HepG2 (cell line): Measurements from ENCODE around the gene TBC1D16. TPM values are rescaled to one million over a fixed set of nuclear protein-coding genes. Genes with fewer than 3 reads are reported as not detected.
A peak's percentile ranks its signal among the peaks of the same experiment; 100 is the strongest.

Source experiments
- FOSL2 ChIP-seq: sonication (generic); formaldehyde crosslinking; IDR thresholded peaks from 2 replicates; pipeline ENCODE4 v1.4.0; 2020; ENCODE audit warnings: missing genetic modification reagents
- GTF3A ChIP-seq: sonication (generic); formaldehyde crosslinking; conservative IDR thresholded peaks from 2 replicates; pipeline ENCODE4 v1.4.0; 2020; ENCODE audit warnings: mild to moderate bottlenecking, missing genetic modification reagents
- KDM1A ChIP-seq: IDR thresholded peaks from 2 replicates; pipeline ENCODE4 v1.6.1; 2016; ENCODE audit warnings: missing compliant biosample characterization
- SOX13 ChIP-seq, 3 experiments: fragments of 450-650 bp in 1 of 3; sonication (generic) in 1 of 3; formaldehyde crosslinking in 1 of 3; IDR thresholded peaks in 2 of 3; conservative IDR thresholded peaks in 1 of 3; 2 replicates each; pipeline versions ENCODE4 v1.5.0 to v1.6.1; 2016 to 2020; ENCODE audit warnings: antibody characterized with exemption in 1 of 3, mild to moderate bottlenecking in 1 of 3, missing compliant biosample characterization in 1 of 3, missing genetic modification reagents in 1 of 3, moderate library complexity in 1 of 3
- TP53 ChIP-seq: sonication (generic); formaldehyde crosslinking; conservative IDR thresholded peaks from 2 replicates; pipeline ENCODE4 v1.4.0; 2020; ENCODE audit warnings: missing genetic modification reagents
- ZFP41 ChIP-seq: sonication (generic); formaldehyde crosslinking; IDR thresholded peaks from 2 replicates; pipeline ENCODE4 v1.4.0; 2020; ENCODE audit warnings: mild to moderate bottlenecking, missing genetic modification reagents, borderline replicate concordance
- ZKSCAN1 ChIP-seq: fragments of 150-350 bp; IDR thresholded peaks from 2 replicates; pipeline ENCODE4 v1.6.1; 2014; ENCODE audit warnings: low read length
- ZNF121 ChIP-seq: sonication (generic); formaldehyde crosslinking; IDR thresholded peaks from 2 replicates; pipeline ENCODE4 v1.5.0; 2020; ENCODE audit warnings: mild to moderate bottlenecking, missing genetic modification reagents
- ZNF432 ChIP-seq: sonication (generic); formaldehyde crosslinking; IDR thresholded peaks from 2 replicates; pipeline ENCODE4 v1.5.0; 2020; ENCODE audit warnings: missing genetic modification reagents, mild to moderate bottlenecking, borderline replicate concordance
- ZNF496 ChIP-seq: sonication (generic); formaldehyde crosslinking; IDR thresholded peaks from 2 replicates; pipeline ENCODE4 v1.8.1; 2023; ENCODE audit warnings: mild to moderate bottlenecking, moderate library complexity, missing genetic modification reagents; ENCODE audit not compliant: insufficient replicate concordance
- ZNF660 ChIP-seq: sonication (generic); formaldehyde crosslinking; IDR thresholded peaks from 2 replicates; pipeline ENCODE4 v1.5.1; 2020; ENCODE audit warnings: mild to moderate bottlenecking, low read depth, missing genetic modification reagents, borderline replicate concordance
- ZNF781 ChIP-seq: sonication (generic); formaldehyde crosslinking; IDR thresholded peaks from 2 replicates; pipeline ENCODE4 v1.5.1; 2020; ENCODE audit warnings: borderline replicate concordance, mild to moderate bottlenecking, missing genetic modification reagents; ENCODE audit errors: not compliant biosample characterization
- ZNF792 ChIP-seq: IDR thresholded peaks from 2 replicates; pipeline ENCODE4 v1.6.1; 2016
- polyA plus RNA-seq, 8 experiments: library from polyadenylated mRNA; depleted of rRNA in 3 of 8; stranded (reverse) in 7 of 8; unstranded in 1 of 8; fragments of >200 nt; fragmentation: Illumina TruSeq in 4 of 8; extraction: Trizol in 4 of 8; gene quantifications; 2 replicates each; pipeline versions ENCODE4 v1.2.1 to v1.2.3, GENCODE V29; 2011 to 2016; ENCODE audit warnings: low read depth in 4 of 8, missing spikeins in 1 of 8, mixed read lengths in 1 of 8; ENCODE audit not compliant: insufficient read depth in 1 of 8
- total RNA-seq, 5 experiments: library from RNA; depleted of rRNA; stranded (reverse); fragments of >200 nt; fragmentation: Illumina TruSeq; extraction: Trizol; gene quantifications; 2 replicates each; pipeline ENCODE4 v1.2.3, GENCODE V29; 2016; ENCODE audit warnings: low read depth in 1 of 5
- TF ChIP-seq, protein P1 (sequence below): sonication (generic); formaldehyde crosslinking; IDR thresholded peaks from 2 replicates; pipeline ENCODE4 v1.5.0; 2020; ENCODE audit warnings: mild to moderate bottlenecking, missing genetic modification reagents, borderline replicate concordance
- TF ChIP-seq, protein P2 (sequence below): sonication (generic); formaldehyde crosslinking; IDR thresholded peaks from 2 replicates; pipeline ENCODE4 v1.5.0; 2020; ENCODE audit warnings: mild to moderate bottlenecking, missing genetic modification reagents, moderate library complexity
- TF ChIP-seq, protein P3 (sequence below): IDR thresholded peaks from 2 replicates; pipeline ENCODE4 v1.6.1; 2012; ENCODE audit warnings: low read length, improper control_type of control experiment

The TBC1D16 gene
- total and polyA plus RNA-seq, 2 of the 13 experiments (the other 11 are each of a cell fraction or from before 2014, with no cell fraction given), result 14.9 to 24.9 TPM

DNA sequence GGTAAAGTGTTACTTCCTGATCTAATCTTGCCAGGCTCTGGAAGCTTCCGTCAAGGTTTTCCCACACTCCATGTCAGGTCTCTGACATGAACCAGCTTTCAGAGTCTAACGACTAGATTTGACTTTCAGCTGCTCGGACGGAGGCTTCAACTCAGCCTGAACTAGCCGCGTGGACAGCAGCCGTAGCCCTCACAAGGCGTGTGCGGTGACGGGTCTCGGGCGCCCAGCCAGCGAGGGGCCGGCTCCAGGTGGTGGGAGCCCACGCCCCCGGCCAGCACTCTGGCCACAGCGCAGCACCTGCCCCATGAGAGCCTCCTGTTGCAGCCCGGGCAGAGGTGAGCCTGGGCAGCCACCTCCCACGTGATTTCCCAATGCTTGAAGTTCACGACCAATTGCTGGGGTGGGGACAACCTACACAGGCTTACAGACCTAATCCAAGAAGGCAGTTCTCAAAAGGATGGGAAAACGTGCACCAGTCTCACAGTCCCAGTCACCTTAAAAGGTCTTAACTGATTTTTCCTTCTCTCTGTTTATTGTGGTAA is 45.5 kb downstream of the TBC1D16 start (continued):
- TF ChIP-seq, protein P1, sequence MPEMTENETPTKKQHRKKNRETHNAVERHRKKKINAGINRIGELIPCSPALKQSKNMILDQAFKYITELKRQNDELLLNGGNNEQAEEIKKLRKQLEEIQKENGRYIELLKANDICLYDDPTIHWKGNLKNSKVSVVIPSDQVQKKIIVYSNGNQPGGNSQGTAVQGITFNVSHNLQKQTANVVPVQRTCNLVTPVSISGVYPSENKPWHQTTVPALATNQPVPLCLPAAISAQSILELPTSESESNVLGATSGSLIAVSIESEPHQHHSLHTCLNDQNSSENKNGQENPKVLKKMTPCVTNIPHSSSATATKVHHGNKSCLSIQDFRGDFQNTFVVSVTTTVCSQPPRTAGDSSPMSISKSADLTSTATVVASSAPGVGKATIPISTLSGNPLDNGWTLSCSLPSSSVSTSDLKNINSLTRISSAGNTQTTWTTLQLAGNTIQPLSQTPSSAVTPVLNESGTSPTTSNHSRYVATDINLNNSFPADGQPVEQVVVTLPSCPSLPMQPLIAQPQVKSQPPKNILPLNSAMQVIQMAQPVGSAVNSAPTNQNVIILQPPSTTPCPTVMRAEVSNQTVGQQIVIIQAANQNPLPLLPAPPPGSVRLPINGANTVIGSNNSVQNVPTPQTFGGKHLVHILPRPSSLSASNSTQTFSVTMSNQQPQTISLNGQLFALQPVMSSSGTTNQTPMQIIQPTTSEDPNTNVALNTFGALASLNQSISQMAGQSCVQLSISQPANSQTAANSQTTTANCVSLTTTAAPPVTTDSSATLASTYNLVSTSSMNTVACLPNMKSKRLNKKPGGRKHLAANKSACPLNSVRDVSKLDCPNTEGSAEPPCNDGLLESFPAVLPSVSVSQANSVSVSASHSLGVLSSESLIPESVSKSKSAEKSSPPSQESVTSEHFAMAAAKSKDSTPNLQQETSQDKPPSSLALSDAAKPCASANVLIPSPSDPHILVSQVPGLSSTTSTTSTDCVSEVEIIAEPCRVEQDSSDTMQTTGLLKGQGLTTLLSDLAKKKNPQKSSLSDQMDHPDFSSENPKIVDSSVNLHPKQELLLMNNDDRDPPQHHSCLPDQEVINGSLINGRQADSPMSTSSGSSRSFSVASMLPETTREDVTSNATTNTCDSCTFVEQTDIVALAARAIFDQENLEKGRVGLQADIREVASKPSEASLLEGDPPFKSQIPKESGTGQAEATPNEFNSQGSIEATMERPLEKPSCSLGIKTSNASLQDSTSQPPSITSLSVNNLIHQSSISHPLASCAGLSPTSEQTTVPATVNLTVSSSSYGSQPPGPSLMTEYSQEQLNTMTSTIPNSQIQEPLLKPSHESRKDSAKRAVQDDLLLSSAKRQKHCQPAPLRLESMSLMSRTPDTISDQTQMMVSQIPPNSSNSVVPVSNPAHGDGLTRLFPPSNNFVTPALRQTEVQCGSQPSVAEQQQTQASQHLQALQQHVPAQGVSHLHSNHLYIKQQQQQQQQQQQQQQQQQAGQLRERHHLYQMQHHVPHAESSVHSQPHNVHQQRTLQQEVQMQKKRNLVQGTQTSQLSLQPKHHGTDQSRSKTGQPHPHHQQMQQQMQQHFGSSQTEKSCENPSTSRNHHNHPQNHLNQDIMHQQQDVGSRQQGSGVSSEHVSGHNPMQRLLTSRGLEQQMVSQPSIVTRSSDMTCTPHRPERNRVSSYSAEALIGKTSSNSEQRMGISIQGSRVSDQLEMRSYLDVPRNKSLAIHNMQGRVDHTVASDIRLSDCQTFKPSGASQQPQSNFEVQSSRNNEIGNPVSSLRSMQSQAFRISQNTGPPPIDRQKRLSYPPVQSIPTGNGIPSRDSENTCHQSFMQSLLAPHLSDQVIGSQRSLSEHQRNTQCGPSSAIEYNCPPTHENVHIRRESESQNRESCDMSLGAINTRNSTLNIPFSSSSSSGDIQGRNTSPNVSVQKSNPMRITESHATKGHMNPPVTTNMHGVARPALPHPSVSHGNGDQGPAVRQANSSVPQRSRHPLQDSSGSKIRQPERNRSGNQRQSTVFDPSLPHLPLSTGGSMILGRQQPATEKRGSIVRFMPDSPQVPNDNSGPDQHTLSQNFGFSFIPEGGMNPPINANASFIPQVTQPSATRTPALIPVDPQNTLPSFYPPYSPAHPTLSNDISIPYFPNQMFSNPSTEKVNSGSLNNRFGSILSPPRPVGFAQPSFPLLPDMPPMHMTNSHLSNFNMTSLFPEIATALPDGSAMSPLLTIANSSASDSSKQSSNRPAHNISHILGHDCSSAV (CRISPR knock-in tag), result no peak
- TF ChIP-seq, protein P2, sequence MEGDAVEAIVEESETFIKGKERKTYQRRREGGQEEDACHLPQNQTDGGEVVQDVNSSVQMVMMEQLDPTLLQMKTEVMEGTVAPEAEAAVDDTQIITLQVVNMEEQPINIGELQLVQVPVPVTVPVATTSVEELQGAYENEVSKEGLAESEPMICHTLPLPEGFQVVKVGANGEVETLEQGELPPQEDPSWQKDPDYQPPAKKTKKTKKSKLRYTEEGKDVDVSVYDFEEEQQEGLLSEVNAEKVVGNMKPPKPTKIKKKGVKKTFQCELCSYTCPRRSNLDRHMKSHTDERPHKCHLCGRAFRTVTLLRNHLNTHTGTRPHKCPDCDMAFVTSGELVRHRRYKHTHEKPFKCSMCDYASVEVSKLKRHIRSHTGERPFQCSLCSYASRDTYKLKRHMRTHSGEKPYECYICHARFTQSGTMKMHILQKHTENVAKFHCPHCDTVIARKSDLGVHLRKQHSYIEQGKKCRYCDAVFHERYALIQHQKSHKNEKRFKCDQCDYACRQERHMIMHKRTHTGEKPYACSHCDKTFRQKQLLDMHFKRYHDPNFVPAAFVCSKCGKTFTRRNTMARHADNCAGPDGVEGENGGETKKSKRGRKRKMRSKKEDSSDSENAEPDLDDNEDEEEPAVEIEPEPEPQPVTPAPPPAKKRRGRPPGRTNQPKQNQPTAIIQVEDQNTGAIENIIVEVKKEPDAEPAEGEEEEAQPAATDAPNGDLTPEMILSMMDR (CRISPR knock-in tag), result peak; percentile 33; the same call in 1 of the 2 replicates
- no peak for TF ChIP-seq ZNF660
- TF ChIP-seq ZKSCAN1, result no peak
- no peak for TF ChIP-seq GTF3A (CRISPR knock-in tag)
- TF ChIP-seq FOSL2 (CRISPR knock-in tag), result peak; percentile 74
- peak; percentile 52; the same call in 1 of the 2 replicates for TF ChIP-seq ZNF121 (CRISPR knock-in tag)
- TF ChIP-seq ZNF432, result no peak
- TF ChIP-seq ZNF496, result no peak
- TF ChIP-seq ZNF781 (CRISPR knock-in tag), result no peak
- no peak for TF ChIP-seq KDM1A (CRISPR knock-in tag)
- TF ChIP-seq TP53, result 0 out of 2 replicates have a peak, but pooled peaks have one; percentile 42
- TF ChIP-seq, protein P3, sequence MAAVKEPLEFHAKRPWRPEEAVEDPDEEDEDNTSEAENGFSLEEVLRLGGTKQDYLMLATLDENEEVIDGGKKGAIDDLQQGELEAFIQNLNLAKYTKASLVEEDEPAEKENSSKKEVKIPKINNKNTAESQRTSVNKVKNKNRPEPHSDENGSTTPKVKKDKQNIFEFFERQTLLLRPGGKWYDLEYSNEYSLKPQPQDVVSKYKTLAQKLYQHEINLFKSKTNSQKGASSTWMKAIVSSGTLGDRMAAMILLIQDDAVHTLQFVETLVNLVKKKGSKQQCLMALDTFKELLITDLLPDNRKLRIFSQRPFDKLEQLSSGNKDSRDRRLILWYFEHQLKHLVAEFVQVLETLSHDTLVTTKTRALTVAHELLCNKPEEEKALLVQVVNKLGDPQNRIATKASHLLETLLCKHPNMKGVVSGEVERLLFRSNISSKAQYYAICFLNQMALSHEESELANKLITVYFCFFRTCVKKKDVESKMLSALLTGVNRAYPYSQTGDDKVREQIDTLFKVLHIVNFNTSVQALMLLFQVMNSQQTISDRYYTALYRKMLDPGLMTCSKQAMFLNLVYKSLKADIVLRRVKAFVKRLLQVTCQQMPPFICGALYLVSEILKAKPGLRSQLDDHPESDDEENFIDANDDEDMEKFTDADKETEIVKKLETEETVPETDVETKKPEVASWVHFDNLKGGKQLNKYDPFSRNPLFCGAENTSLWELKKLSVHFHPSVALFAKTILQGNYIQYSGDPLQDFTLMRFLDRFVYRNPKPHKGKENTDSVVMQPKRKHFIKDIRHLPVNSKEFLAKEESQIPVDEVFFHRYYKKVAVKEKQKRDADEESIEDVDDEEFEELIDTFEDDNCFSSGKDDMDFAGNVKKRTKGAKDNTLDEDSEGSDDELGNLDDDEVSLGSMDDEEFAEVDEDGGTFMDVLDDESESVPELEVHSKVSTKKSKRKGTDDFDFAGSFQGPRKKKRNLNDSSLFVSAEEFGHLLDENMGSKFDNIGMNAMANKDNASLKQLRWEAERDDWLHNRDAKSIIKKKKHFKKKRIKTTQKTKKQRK, result no peak
- peak; percentile 66; the same call in 1 of the 2 replicates for TF ChIP-seq ZFP41
- no peak; the same call in 1 of the 2 replicates for TF ChIP-seq ZNF792 (CRISPR knock-in tag)
- TF ChIP-seq SOX13 (IDR thresholded peaks at IDR 0.05), result no peak
- TF ChIP-seq SOX13 (CRISPR knock-in tag; conservative IDR thresholded peaks at IDR 0.05 in 1 of 2, IDR thresholded peaks at IDR 0.05 in 1 of 2), result peak in 1 of 2 experiments; percentile 79; a peak in 2 of 4 replicates
